Natural killer cell (primary cell): ENCODE measurements around the gene ACTN4. TPM values are rescaled to one million over a fixed set of nuclear protein-coding genes. Genes with fewer than 3 reads are reported as not detected.
A peak's percentile ranks its signal among the peaks of the same experiment; 100 is the strongest.

ENCODE experiments used
- ATAC-seq, 3 donors: fragments of 150-1000 bp in 2 of 3; fragments of 200-7000 bp in 1 of 3; cut with Tn5 transposase; 1 replicate in 1 of 3; 2 replicates in 2 of 3; pipeline ENCODE4 v1.10.0; 2021; ENCODE audit warnings: mild to moderate bottlenecking in 2 of 3, moderate library complexity in 2 of 3
- DNase-seq, 2 donors: peaks; one replicate each; pipeline versions ENCODE4 v3.0.0 to v3.0.0-alpha.2; 2013 to 2021; ENCODE audit warnings: mixed read lengths in 1 of 2
- H3K27ac ChIP-seq: one replicate; pipeline ENCODE4 v1.5.1; 2013; ENCODE audit warnings: mild to moderate bottlenecking, low read length
- H3K27me3 ChIP-seq: one replicate; pipeline ENCODE4 v1.6.1; 2013; ENCODE audit warnings: low read length; ENCODE audit not compliant: control insufficient read depth, insufficient read depth
- H3K36me3 ChIP-seq: one replicate; pipeline ENCODE4 v1.6.1; 2013; ENCODE audit warnings: low read length; ENCODE audit not compliant: control insufficient read depth, insufficient read depth
- H3K4me1 ChIP-seq: one replicate; pipeline ENCODE4 v1.6.1; 2013; ENCODE audit warnings: low read length; ENCODE audit not compliant: control insufficient read depth, insufficient read depth
- H3K4me3 ChIP-seq: one replicate; pipeline ENCODE4 v1.5.1; 2013; ENCODE audit warnings: low read length
- H3K9me3 ChIP-seq: one replicate; pipeline ENCODE4 v1.6.1; 2013; ENCODE audit warnings: low read length; ENCODE audit not compliant: control insufficient read depth, insufficient read depth
- H3K27ac Mint-ChIP-seq, 2 donors: one replicate each; pipeline ENCODE4 v1.8.0; 2022; ENCODE audit warnings: mild to moderate bottlenecking in 2 of 2, mixed read lengths in 2 of 2, moderate library complexity in 1 of 2
- H3K27me3 Mint-ChIP-seq, 2 donors: one replicate each; pipeline ENCODE4 v1.8.0; 2022; ENCODE audit warnings: low read depth in 2 of 2, mixed read lengths in 2 of 2
- H3K36me3 Mint-ChIP-seq: one replicate; pipeline ENCODE4 v1.8.0; 2022; ENCODE audit warnings: mixed read lengths
- H3K4me1 Mint-ChIP-seq, 2 donors: one replicate each; pipeline ENCODE4 v1.8.0; 2022; ENCODE audit warnings: mixed read lengths in 2 of 2
- H3K4me3 Mint-ChIP-seq: one replicate; pipeline ENCODE4 v1.8.0; 2022; ENCODE audit warnings: mild to moderate bottlenecking, moderate library complexity, mixed read lengths
- H3K9me3 Mint-ChIP-seq, 2 donors: one replicate each; pipeline ENCODE4 v1.8.0; 2022; ENCODE audit warnings: mixed read lengths in 2 of 2
- WGBS: methylation state at CpG from one replicate; pipeline ENCODE4 v1.1.7; 2013; ENCODE audit warnings: missing lambda C conversion rate; ENCODE audit not compliant: insufficient coverage; 5-methylcytosine and 5-hydroxymethylcytosine counted together
- intact Hi-C: fragments of 100-400 bp; cut with micrococcal nuclease; formaldehyde crosslinking; loops from one replicate; pipeline ENCODE4 v1.14.2; 2022
- total RNA-seq, 4 donors: library from RNA; stranded (reverse); fragments of 120-200 nt in 1 of 4; gene quantifications; one replicate each; pipeline versions ENCODE4 v1.2.3 to v1.2.4, GENCODE V29; 2013 to 2022
- TF ChIP-seq, protein P1 (sequence below): fragments of 200-600 bp; IDR thresholded peaks from one replicate; pipeline ENCODE4 v1.8.0; 2022; ENCODE audit warnings: antibody characterized with exemption

Gene ACTN4
- total RNA-seq, 3 donors from 2014 or later (not counting 1 experiment from before 2014, with no cell fraction given): 443 to 595 (median 541) TPM

DNA sequence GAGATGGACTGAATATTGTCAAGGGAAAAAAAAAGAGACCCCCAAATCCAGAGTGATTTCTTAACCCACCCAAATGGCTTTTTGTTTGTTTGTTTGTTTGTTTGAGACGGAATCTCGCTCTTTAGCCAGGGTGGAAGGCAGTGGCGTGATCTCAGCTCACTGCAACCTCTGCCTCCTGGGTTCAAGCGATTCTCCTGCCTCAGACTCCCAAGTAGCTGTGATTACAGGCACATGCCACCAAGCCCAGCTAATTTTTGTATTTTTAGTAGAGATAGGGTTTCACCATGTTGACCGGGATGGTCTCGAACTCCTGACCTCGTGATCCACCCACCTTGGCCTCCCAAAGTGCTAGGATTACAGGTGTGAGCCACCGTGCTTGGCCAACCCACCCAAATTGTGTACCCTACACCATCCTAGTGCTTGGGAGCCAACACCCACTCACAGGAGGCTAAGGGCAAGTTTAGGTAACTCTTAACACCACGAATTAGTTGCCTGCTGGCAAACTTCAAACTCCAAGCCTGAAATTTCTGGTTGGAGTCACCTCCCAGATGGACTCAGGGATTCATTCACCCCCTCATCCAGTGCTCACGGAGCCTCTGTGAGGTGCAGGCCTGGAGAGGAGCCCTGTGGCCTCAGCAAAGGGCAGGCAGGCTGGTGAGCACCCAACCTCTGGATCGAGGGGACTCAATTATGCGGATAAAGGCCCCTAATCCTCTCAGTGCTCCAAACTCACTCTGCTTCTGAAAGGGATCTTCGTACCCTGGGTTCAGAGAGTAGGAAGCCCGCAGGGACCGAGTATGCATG lies 37.6 kb downstream of the ACTN4 start:
- peak overlapping the region; percentile 72 for H3K4me3 Mint-ChIP-seq
- WGBS: 93% methylated on average over 15 of the region's 15 CpGs
- peak overlapping the region; percentile 98 to 100 for H3K27ac Mint-ChIP-seq
- TF ChIP-seq, protein P1, sequence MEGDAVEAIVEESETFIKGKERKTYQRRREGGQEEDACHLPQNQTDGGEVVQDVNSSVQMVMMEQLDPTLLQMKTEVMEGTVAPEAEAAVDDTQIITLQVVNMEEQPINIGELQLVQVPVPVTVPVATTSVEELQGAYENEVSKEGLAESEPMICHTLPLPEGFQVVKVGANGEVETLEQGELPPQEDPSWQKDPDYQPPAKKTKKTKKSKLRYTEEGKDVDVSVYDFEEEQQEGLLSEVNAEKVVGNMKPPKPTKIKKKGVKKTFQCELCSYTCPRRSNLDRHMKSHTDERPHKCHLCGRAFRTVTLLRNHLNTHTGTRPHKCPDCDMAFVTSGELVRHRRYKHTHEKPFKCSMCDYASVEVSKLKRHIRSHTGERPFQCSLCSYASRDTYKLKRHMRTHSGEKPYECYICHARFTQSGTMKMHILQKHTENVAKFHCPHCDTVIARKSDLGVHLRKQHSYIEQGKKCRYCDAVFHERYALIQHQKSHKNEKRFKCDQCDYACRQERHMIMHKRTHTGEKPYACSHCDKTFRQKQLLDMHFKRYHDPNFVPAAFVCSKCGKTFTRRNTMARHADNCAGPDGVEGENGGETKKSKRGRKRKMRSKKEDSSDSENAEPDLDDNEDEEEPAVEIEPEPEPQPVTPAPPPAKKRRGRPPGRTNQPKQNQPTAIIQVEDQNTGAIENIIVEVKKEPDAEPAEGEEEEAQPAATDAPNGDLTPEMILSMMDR: no peak
- ATAC-seq (no peak), DNase-seq (no peak)
- Histone ChIP-seq H3K27ac (peak overlapping the region; percentile 96), H3K4me3 (no peak overlapping the region), H3K27me3 (no peaks in the 10 kb centered on the region), H3K4me1 (peaks cover 88% of the 10 kb centered on the region), H3K36me3 (peaks cover 2% of the 10 kb centered on the region), H3K9me3 (no peaks in the 10 kb centered on the region)
- no peaks in the 10 kb centered on the region for H3K27me3 Mint-ChIP-seq
- intact Hi-C loops: loop anchor here (5.0 kb wide), 1 partner anchor 38 kb away; the partner anchor contains the start of gene ACTN4
- peaks cover 76 to 79% of the 10 kb centered on the region in 2 donors for H3K4me1 Mint-ChIP-seq
- H3K9me3 Mint-ChIP-seq: no peaks in the 10 kb centered on the region
- no peaks in the 10 kb centered on the region for H3K36me3 Mint-ChIP-seq

- H3K27me3 ChIP-seq: no peaks in the 10 kb centered on the region
- WGBS: 38% methylated on average over 10 of the region's 10 CpGs
- H3K4me3 ChIP-seq: no peak overlapping the region
- H3K9me3 ChIP-seq: no peaks in the 10 kb centered on the region
- peak overlapping the region; percentile 96 for H3K27ac ChIP-seq
- H3K4me1 ChIP-seq: peaks cover 88% of the 10 kb centered on the region
- ATAC-seq: peak in 1 of 3 donors; percentile 1
- H3K36me3 Mint-ChIP-seq: no peaks in the 10 kb centered on the region
- H3K9me3 Mint-ChIP-seq: no peaks in the 10 kb centered on the region
- no peaks in the 10 kb centered on the region for H3K27me3 Mint-ChIP-seq
- TF ChIP-seq, protein P1: no peak
- H3K4me1 Mint-ChIP-seq: peaks cover 74 to 80% of the 10 kb centered on the region in 2 donors
- DNase-seq: peak in 1 of 2 donors; percentile 51
- intact Hi-C loops: no loop called here
- H3K36me3 ChIP-seq: peaks cover 7% of the 10 kb centered on the region
- H3K4me3 Mint-ChIP-seq: peak overlapping the region; percentile 72
- peak overlapping the region; percentile 98 to 100 for H3K27ac Mint-ChIP-seq
Measured at GRCh38 chr19:38685666-38686529, 38.4 kb downstream of the ACTN4 start.

- Histone ChIP-seq H3K27me3 (no peaks in the 10 kb centered on the region), H3K4me3 (no peak overlapping the region), H3K36me3 (peaks cover 7% of the 10 kb centered on the region), H3K4me1 (peaks cover 88% of the 10 kb centered on the region), H3K9me3 (no peaks in the 10 kb centered on the region), H3K27ac (peak overlapping the region; percentile 96)
- intact Hi-C loops: no loop called here
- peaks cover 74 to 79% of the 10 kb centered on the region in 2 donors for H3K4me1 Mint-ChIP-seq
- WGBS: 9% methylated on average over 5 of the region's 5 CpGs
- H3K4me3 Mint-ChIP-seq: peak overlapping the region; percentile 72
- no peaks in the 10 kb centered on the region for H3K27me3 Mint-ChIP-seq
- peak in 1 of 2 donors; percentile 83 for DNase-seq
- TF ChIP-seq, protein P1: no peak
- H3K36me3 Mint-ChIP-seq: no peaks in the 10 kb centered on the region
- no peaks in the 10 kb centered on the region for H3K9me3 Mint-ChIP-seq
- peak; percentile 27 to 79 (median 78) for ATAC-seq
- H3K27ac Mint-ChIP-seq: peak overlapping the region; percentile 98 to 100
Measured at GRCh38 chr19:38686530-38686888, 39.1 kb downstream of the ACTN4 start.
